ENCODE measurements around the gene ASCC3. TPM values are rescaled to one million over a fixed set of nuclear protein-coding genes. Genes with fewer than 3 reads are reported as not detected.

The ASCC3 gene
- total and polyA plus RNA-seq, 12 donors: 3.9 to 22.9 (median 16.1) TPM

DNA sequence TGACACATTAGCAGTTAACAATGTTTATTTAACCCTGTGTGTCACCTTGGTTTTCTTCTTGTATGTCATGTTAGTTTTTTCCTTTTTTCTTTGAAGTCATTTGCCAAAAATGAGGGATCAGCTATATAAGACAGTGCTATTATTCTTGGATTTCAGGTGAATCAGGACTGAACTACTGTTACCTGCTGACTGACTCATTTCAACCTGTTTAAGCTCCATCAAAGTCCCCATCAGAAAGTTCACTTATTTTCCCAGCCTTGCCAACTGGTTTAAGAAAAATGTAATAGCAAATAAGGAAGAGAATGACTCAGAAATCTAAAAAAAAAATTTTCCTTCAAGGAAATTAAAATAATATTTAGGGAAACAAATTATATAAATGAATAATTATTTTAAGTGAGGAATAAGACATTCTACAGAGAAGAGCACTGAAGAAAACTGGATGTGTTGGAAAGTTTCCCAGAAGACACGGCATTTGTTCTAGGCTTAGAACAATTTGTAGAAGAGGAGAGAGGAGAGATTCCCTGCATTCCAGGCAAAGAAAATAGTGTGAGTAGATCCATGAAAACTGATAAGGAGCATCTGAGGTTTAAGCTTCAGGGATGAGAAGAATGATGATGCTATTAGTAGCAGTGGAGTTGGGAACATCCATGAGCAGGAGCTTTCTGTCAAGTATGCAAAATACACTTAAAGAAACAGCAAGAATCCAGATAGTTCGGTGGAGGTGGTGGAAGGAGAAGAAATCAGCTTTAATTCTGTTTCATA is 331.5 kb downstream of the ASCC3 start:
- WGBS, 2 donors: 84 to 88% methylated on average over 2 of the region's 2 CpGs
- Histone ChIP-seq H3K36me3 (no peaks in the 10 kb centered on the region), H3K27me3 (no peaks in the 10 kb centered on the region), H3K4me3 (no peak overlapping the region), H3K9me3 (no peaks in the 10 kb centered on the region), H3K4me1 (no peaks in the 10 kb centered on the region), H3K27ac (no peak overlapping the region)
- TF ChIP-seq, protein P1, sequence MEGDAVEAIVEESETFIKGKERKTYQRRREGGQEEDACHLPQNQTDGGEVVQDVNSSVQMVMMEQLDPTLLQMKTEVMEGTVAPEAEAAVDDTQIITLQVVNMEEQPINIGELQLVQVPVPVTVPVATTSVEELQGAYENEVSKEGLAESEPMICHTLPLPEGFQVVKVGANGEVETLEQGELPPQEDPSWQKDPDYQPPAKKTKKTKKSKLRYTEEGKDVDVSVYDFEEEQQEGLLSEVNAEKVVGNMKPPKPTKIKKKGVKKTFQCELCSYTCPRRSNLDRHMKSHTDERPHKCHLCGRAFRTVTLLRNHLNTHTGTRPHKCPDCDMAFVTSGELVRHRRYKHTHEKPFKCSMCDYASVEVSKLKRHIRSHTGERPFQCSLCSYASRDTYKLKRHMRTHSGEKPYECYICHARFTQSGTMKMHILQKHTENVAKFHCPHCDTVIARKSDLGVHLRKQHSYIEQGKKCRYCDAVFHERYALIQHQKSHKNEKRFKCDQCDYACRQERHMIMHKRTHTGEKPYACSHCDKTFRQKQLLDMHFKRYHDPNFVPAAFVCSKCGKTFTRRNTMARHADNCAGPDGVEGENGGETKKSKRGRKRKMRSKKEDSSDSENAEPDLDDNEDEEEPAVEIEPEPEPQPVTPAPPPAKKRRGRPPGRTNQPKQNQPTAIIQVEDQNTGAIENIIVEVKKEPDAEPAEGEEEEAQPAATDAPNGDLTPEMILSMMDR (IDR thresholded peaks at IDR 0.05): no peak
- no peak for DNase-seq
- intact Hi-C loops (cut with DNase I): no loop called here
- ATAC-seq: no peak

- no peak overlapping the region for H3K27ac ChIP-seq
- DNase-seq (no peak), ATAC-seq (no peak)
- TF ChIP-seq, protein P1 (IDR thresholded peaks at IDR 0.05): no peak
- intact Hi-C loops (cut with DNase I): no loop called here
- peaks cover 0 to 32% (median 0%) of the 10 kb centered on the region in 9 donors for H3K36me3 ChIP-seq
- H3K4me1 ChIP-seq: no peaks in the 10 kb centered on the region
- no peaks in the 10 kb centered on the region for H3K27me3 ChIP-seq
- H3K4me3 ChIP-seq: no peak overlapping the region
- peaks cover 0 to 14% (median 0%) of the 10 kb centered on the region in 11 donors for H3K9me3 ChIP-seq
- 40 to 60% methylated on average over 1 of the region's 1 CpG for WGBS, 2 donors
Observed at GRCh38 chr6:100538086-100538485, 343.0 kb downstream of the ASCC3 start.

GRCh38 chr6:100518588-100518987 is 362.5 kb downstream of the ASCC3 start:
- DNase-seq (no peak), ATAC-seq (no peak)
- Histone ChIP-seq H3K36me3 (peaks cover 0 to 42% (median 2%) of the 10 kb centered on the region in 9 donors), H3K4me3 (no peak overlapping the region), H3K27ac (no peak overlapping the region), H3K27me3 (no peaks in the 10 kb centered on the region), H3K4me1 (no peaks in the 10 kb centered on the region), H3K9me3 (no peaks in the 10 kb centered on the region)
- TF ChIP-seq, protein P1 (IDR thresholded peaks at IDR 0.05): no peak
- intact Hi-C loops (cut with DNase I): no loop called here
- WGBS, 2 donors: 96 to 100% methylated on average over 1 of the region's 1 CpG

DNA sequence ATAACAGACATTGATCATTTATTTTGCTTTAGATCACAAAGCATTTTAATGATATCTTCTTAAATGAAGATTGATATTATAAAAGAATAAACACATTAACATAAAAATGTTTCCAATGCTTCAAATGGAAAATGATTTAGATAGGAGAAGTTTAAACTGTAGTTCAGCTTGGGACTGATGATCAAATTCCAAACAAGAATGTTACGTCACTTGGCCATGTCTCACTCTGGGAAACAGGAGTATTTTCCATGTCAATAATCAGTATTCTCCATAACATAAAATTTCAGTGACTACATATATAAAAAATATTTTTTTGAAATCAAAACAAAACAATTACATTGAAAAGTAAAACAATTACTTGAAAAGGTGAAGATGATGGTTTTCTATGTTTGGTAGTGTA is 363.5 kb downstream of the ASCC3 start:
- 98 to 100% methylated on average over 1 of the region's 1 CpG for WGBS, 2 donors
- H3K27me3 ChIP-seq: no peaks in the 10 kb centered on the region
- H3K36me3 ChIP-seq: peaks cover 0 to 47% (median 8%) of the 10 kb centered on the region in 9 donors
- DNase-seq (no peak), ATAC-seq (no peak)
- intact Hi-C loops (cut with DNase I): no loop called here
- H3K4me3 ChIP-seq: no peak overlapping the region
- H3K9me3 ChIP-seq: no peaks in the 10 kb centered on the region
- no peak overlapping the region for H3K27ac ChIP-seq
- H3K4me1 ChIP-seq: no peaks in the 10 kb centered on the region
- TF ChIP-seq, protein P1 (IDR thresholded peaks at IDR 0.05): no peak
